ENCODE data around the gene MEGF11.

Gene MEGF11

DNA sequence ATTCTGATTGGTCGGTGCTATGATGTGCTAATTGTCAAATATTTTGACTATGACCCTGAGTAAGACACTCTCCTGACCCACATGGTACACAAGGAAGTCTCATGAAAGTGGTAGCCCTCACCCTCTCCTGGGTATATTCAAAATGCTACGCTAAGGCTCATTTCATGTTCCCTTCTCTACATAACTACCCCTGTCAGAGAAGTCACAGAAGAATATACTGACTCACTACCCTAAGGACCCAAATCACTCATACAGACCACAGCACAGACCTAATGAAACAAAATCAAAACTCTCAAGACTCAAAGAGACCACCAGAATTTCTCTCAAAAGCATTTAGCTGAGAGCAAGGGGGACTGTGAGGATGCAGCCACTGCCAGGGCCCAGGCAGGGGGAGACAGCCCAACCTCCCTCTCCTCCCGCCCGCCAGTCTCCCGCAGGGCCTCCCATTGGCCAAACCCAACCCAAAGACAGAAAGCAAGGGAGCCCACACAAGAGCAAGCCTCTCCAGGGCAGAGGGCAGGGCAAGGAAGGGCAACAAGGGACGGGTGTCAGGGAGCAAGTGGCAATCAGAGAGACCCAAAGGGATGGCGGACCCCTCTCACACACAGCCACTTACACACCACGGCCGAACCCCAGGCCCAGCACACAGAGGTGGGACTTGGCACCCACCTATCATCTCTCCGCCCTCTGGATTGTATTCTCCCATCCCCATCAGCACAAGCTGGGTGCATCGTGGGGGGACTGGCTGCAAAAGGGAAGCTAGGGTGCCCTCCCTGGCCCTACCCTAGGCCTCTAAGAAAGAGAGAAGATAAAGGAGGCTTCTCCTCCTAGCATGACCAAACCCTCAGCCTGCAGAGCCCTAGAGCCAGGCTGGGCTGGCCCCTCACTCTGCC is 41.6 kb downstream of the MEGF11 start:
- DNase-seq = no peak

DNA sequence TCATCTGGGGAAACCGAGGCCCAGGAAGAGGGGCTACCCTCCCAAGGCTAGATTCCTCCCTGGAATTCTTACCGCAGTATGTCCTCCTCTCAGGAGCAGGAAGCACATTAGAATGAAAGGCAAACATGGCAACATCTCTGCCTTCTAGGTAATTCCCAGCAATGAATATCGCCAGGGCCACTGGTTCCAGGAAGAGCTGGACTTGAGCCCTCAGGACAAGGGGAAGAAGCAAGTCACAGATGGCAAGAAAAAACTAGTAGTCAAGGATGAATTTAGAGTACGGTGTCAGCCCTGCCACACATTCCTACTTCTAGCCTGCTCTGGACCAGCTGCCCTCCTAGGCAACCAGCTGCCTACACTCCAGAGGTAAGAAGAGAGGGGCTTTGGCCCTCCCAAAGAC is 42.9 kb downstream of the MEGF11 start:
- DNase-seq = no peak

DNA sequence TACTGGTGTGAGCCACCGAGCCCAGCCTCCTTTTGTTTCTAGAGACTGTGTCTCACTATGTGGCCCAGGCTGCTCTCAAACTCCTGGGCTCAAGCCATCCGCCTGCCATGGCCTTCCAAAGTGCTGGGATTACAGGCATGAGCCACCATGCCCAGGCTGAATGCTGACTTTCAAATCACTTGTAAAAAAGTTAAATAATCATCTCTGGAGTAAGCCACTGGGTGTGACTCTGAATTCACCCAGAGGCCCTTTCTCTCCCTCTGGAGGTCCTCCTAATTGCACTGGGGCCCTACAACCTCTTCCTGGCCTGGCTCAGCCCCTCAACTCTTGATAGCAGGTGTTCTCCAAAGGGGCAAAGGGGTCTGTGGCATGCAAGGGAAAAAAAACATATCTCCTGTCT is 54.8 kb downstream of the MEGF11 start:
- DNase-seq = no peak

DNA sequence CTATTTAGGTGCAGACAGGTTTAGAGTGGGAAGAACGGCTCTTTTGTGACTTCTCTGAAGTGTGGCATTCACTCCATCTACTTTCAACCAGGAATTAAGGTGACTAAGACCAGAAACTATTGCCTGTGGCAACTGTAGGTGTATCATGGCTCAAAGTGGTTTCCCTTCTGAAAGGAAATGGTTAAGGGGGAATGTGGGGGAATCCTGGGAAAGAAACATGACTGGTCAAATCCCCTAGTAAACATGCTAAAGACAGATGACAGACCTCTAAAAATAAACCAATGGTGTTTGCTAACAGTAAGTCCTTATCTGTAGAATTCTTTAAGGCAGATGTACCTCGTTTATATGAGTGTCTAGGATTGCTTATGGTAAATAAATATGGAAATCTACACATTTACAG is 56.9 kb downstream of the MEGF11 start:
- DNase-seq = no peak

DNA sequence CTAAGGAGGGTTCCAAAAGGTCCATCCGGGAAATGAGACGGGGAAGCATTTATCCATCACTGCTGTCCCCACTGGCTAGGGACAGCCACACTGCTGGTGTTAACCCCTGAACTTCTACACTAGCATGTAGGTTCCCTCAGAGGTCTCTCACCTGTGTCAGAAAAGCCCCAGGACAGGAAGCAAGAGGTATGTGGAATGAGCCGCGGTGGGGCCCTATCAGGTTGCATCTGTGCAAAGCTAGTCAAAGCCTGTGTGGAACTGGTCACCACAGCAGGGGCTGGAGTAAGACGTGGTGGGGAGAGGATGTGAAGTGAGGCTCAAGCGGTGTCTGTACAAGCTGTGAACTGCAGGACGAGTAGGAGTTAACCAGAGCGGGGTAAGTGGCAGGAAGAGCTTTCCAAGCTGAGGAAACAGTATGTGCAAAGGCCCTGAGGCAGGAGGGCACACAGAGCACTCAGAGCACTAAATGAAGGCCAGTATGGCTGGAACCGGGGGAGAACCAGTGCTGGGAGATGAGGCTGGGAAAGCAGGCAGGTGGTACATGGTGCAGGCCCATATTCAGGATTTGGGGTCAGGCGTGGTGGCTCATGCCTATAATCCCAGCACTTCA is 57.8 kb downstream of the MEGF11 start:
- DNase-seq = no peak

DNA sequence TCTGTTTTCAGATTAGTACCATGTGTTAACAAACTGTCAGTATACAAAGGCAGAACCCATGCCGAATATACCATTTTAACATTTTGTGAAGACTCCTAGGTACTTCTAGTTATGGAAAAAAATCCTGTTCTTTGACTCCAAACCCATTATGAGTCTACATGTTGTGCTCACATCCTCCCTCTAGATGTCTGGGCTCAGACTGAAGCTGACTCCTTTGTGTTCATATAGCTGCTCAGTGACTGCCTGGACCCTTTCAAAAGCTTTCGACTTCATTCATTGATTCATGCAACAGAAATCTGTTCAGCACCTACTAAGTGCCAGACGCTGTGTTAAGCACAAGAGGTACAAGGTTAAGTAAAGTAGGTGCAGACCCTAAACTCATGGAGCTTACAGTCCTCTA is 60.5 kb downstream of the MEGF11 start:
- no peak for DNase-seq

DNA sequence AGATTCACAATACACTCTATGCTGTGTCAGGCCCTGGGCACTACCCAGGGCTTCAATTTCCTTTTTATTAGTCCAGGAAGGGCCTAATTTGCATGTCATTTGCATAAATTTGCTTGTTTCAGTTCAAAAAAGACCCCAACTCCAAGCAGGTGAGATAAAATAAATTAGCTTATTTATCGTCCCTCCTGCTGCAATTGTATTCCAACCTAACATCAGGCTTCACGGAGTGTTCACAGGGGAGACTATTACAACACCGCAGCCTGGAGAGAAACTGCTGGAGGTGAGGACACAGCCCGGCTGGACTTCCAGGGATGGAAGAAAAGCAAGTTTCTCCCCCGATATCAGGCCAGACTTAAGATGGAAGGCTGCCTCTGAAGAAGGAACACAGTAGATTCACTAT is 62.8 kb downstream of the MEGF11 start:
- no peak for DNase-seq

DNA sequence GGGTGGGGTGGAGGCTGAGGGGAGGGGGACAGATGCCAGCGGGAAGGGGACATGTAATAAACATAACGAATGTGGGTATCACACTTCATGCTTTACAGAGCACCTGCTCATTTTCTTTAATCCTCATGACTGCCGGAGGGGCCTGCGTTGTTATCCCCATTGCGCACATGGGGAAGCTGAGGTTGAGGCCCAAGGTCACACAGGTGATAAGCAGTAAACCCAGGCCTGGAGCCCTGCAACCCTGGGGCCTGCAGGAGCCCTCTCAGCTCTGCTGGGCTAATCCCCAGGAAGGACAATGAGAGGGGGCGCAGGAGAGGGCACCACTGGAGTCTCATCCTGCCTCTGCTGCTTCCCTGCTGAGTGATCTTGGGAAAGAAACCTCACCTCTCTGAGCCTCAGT is 64.3 kb downstream of the MEGF11 start:
- DNase-seq = no peak

DNA sequence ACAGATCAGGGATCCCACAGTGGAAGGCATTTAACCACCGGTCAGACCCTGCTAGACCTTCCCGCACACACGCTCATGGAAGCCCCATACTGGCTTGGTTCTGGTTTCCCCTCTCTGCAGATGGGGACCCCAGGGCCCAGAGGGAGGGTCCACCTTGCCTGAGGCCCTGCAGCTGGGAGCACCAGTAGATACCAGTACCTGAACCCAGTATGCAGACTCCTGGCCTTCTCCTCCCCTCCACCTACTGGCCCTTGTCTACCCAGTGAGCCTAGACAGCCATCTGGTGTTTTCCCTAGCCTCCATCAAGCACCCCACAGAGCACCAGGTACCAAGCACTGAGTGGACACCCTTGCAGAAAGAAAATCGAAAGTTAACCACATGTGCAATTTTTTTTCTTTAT is 65.1 kb downstream of the MEGF11 start:
- DNase-seq = no peak

DNA sequence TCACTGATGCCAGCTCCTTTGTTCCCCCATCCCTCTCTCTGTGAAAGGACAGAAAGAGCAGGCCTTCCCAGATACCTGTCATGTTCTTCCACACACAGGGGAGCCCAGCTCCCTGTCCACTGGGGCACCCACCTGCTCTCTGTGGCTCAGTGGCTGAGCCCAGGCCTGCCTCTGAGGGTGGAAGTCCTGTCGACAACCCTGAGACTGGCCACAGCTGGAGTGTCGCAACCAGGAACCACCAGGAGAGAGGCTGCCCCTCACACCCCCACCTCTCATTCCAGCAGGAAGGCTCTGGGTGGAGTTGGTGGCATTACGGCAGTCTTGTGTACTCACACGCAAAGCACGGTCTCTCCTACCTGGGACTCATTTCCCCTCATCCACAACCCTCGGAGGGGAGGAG is 66.3 kb downstream of the MEGF11 start:
- DNase-seq = no peak

DNA sequence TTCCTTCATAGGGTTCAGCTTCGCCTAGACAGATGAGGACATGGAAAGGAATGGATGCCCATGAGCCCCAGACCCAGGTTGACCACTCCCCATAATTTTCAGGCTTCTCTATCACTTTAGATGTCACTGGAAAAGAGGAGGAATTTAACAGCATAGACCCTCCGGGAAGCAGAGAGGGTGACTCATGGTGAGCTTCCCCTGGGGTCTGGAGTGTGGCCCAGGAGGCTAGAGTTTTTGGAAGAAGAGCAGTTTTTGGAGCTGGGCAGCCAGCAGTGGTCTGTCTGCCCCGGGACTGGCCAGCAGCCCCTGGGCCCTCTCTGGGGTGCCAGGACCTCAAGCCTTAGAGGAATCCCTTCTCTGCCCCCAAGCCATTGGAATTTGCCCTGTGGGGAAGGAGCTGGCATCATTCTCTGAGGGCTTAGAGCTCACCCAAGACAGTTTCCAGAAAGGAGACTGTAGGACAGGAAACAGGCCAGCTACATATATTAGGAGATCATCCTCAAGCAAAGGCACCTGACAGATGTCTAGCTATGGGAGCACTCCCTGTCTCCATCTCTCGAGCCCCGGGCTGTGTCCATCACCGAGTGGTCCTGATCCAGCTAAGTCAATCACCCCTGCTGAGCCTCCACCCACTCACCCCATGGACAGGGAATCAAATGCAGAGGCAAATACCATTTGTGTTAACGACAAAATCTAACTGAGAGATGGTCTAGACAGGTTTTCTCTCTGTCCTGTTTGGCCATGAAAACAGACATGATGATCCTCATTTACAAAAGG is 67.3 kb downstream of the MEGF11 start:
- DNase-seq = no peak

DNA sequence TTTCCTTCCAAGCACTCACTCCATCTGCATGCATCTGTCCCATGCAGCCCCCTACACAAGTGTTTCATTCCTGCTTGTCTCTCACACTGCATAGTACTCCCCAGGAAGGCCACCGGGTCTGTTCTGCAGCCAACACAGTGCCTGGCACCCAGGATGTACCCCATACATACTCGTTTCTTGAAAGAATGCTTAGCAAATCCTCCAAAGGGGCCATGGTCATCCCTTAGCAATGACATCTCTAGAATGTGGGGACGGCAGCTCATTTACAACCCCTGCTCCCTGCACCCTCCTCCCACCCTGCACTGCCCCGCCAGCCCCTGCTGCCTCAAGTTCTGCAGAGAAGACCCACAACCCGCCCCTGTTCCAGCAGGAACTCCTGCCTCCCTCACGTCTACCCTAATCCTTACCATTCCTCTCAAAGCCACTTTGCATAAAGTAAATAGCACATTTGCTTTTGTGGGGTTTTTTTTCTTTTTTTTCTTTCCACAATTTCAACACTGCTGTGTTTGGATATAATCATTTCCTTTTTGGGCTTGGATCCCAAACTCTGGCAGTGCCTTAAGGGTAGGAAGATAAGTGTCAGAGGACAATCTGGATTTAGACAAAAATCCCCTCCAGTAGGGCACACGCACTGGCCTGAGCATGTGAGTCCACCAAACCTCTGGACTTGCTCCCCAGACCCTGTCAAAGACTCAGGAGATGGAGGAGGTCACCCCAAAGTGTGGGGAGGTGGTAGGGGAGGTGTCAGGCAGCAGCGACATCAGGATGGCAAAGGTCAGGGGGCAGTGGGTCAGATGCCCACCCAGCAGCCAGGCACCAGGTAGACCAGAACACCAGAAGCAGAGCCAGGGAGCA is 68.4 kb downstream of the MEGF11 start:
- no peak for DNase-seq

DNA sequence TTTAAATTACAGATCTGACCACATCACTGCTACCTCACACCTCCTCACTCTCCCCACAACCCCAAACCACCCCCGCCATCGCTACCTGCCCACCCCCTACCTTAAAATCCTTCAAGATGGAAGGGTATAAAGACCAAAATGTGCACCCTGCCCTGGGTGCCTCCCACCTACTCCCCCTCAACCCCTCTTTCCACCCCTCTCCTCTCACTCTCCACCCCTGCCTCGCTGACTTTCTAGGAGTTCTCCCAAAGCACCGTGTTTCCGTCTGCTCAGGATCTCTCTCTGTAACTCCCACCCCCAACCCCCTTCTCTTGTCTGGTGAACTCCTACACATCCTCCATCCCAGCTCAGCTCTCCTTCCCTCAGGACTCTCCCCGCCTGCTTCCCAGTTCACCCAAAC is 69.1 kb downstream of the MEGF11 start:
- no peak for DNase-seq

DNA sequence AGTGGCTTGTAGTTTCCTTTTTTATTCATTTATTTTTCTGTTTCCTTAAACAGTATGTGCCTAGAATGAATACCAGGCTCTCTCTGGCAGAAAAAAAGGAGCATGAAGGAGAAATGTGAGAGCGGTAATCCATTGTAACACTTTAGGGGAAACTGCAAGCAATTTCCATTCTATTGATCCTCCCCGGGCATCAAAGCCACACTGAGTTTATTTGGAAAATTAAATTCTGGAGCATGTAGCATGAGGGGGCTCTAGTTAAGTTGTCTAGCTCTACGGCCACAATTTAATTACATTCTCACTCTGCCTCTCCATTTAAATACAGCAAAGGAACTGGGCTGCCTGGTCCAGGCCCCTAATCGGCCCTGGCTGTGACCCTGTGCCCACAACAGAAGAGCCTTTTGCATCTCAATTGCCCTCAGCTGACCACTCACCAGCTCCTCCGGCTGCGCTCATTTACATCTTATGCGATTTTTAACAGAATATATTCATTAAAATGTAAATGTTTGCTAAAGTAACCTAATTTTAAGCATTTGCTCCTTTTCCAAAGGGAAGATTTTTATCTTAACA is 72.9 kb downstream of the MEGF11 start:
- no peak for DNase-seq

DNA sequence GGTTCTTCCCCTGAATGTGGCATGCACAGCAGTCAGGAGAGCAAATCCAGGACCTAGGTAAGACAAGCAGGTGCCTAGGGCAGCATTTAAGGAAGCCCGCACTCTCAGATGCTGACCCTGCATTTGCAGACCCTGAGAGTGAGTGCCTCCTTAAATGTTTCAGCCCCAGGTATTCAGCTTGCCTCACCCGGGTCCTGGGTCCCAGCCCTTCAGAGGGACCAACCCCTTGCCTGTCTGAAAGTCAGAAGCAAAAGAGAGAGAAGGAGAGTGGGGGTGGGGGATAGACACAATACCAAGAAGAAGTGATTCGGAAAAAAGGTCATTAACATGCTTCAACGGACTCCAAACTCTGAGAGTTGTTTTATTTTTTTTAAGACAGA is 75.0 kb downstream of the MEGF11 start:
- no peak for DNase-seq

DNA sequence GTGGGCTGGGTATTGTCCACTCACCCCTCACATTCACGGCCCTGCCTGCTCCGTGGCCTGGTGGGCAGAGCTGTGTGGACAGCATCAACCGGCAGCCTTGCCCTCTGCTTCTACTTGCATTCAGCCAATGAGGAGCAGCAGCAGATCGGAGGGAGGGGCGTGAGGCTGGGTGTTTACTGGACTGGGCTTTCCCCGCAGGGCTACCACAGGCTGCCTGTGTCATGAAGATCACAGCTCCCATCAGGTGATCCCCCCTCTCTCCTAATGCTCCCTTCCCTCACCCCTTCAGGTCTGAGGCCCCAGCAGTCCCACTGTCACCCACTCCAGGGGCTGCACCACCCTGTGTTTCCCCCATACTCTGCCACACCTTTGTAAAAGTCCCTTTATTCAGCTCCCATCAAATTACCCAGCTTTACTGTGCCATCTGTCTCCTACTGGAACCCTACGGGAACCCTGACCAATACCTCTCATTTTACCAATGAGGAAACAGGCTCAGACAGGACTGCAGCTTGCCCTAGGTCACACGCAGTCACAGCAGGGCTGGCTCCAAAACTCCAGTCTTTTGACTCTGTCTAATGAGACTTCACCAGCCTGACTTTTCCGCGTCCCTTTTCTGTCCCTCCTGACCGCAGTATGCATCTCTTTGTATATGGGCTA is 81.1 kb downstream of the MEGF11 start:
- DNase-seq = no peak

DNA sequence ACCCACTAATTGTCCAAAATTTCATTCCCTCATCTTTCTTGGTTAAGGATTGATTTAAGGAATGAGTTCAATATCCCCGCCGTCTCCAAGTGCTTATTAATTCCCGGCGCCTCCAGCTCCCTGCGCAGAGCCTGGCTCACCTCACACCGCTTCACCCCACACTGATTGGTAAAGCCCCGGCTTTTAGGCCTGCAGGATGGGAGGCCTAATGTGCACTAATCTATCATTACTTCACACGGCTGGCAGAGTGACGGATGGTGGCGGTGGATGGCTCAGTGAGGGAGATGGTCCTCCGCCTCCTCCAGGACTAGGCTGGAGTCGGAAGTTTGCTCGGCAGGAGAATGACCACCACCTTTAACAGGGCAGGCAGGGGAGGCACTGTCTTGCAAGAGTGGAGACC is 81.7 kb downstream of the MEGF11 start:
- no peak for DNase-seq

DNA sequence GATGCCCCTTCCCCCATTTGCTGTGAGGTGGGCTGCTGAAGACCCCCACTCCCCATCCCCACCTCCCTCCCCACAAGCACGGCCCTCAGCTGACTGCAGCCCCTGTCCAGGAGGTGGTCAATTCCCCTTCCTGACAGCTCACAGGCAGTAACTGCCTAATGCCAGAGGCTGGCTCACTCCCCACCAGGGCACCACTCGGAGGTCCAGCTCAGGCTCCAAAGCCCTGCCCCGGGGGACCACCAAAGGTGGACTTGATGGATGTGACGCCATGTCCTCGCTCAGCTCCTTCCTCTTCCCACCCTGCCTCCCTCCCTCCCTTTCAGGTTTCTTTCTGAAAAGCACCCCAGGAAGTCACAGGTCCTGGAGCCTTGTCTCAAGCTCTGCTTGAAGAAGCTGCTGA is 82.8 kb downstream of the MEGF11 start:
- DNase-seq = no peak

DNA sequence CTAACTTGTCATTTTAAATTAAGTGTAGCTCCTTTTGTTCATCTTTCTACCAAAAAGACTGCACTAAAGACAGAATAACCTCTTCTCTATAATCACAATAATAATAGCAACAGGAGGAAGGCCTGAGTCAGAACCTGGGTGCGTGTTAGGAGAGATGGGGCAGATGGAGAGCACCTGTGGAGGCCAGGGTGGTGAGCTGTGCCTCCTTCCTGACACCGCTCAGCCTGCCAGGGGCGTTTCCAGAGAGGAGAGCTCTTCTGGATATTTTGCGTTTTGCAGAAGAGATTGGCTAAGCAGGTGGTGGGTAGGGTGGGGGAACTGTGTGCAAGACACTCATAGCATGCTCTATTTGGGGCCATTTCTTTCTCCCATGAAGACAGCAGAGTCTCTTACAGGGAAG is 83.5 kb downstream of the MEGF11 start:
- no peak for DNase-seq

DNA sequence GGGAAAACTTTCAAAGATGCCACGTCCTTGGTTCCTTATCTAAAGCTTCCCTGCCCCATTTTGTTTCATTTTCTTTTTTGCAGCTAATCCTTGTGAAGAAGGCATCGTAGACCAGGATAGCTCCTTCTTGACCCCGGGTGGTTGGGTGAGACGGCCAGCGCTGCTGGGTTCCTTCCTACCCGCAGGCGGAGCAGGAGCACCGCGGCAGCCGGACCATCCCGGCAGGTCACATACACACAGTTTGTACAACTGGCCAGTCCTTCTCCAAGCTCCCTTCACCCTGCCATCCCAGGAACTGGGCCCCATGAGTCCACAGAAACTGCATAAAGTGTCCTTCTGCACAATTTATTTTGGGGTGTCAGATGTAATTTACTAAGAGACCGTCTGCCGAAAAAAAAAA is 83.9 kb downstream of the MEGF11 start:
- DNase-seq = no peak

DNA sequence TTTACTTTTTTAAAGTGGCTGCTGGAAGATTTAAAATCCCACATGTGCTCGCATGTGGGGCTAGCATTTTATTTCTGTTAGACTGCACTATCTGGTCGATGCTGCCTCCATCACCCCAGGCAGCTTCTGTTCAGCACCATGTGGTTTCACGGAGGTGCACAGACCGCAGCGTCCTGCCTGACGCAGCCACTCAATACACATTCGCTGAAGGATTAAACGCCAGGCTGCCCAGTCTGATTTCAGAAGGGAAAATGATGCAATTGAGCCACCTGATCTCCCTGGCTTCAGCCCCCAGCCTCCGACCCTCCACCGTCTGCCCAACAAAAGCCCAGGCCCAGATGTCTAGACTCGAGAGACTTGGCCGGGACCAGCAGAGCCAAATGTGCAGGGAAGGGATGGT is 84.5 kb downstream of the MEGF11 start:
- DNase-seq = no peak

DNA sequence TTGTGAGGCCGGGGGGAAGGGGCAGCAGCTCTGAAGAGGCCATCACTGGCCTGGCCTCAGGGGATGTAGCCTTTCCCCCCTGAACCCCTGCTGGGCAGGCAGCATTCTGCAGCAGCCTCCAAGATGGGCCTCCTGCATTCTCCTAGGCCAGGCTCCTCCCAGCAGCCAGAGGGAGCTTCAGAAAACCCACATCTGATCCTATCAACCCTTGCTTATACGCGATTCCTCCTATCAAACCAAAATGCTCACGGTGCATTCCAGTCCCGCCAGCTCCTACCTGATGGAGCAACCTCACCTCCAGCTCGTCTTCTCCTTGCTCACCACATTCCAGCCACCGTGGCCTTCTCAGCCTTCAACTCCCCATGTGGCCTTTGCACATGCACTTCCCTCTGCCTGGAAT is 85.7 kb downstream of the MEGF11 start:
- DNase-seq = no peak
